Brain microvascular endothelial cell (primary cell): ENCODE data around the gene COPZ2.
"Not testable (repeated sequence)": the region's sequence is repeated elsewhere in the genome, so short reads cannot be mapped to it uniquely, and the experiment has no call there.

Source experiments
- DNase-seq: peaks from one replicate; pipeline ENCODE4 v3.0.0-alpha.2; 2020
- H3K27ac ChIP-seq: fragments of 250-450 bp; sonication (Bioruptor Pico); 2 replicates; pipeline ENCODE4 v1.5.1; 2020; ENCODE audit warnings: mild to moderate bottlenecking, moderate library complexity
- H3K27me3 ChIP-seq: fragments of 250-450 bp; sonication (Bioruptor Pico); replicated peaks from 2 replicates; pipeline ENCODE4 v1.5.1; 2020; ENCODE audit warnings: mild to moderate bottlenecking
- H3K36me3 ChIP-seq: fragments of 250-450 bp; sonication (Bioruptor Pico); replicated peaks from 2 replicates; pipeline ENCODE4 v1.5.1; 2020; ENCODE audit warnings: mild to moderate bottlenecking
- H3K4me3 ChIP-seq: 2 replicates; pipeline ENCODE4 v1.5.1; 2011; ENCODE audit warnings: low read depth, mild to moderate bottlenecking, control low read depth, low read length, moderate library complexity
- CTCF ChIP-seq: IDR thresholded peaks from 2 replicates; pipeline ENCODE4 v1.5.1; 2011; ENCODE audit warnings: low read depth, mild to moderate bottlenecking, moderate library complexity, low read length, control low read depth, inconsistent platforms; ENCODE audit errors: missing control alignments
- in situ Hi-C: cut with HindIII; loops from 2 replicates; pipeline ENCODE4 v1.10.0; 2017; ENCODE audit warnings: low sequenced_read_pairs, low pct_ligation_motif_present

COPZ2 gene

GRCh38 chr17:47993031-47993564, 44.5 kb downstream of the COPZ2 start:
- TF ChIP-seq CTCF = no peak
- no peaks in the 10 kb centered on the region for H3K27me3 ChIP-seq
- H3K36me3 ChIP-seq = no peaks in the 10 kb centered on the region
- no peak overlapping the region for H3K4me3 ChIP-seq
- no peak for DNase-seq
- in situ Hi-C loops = no loop called here
- no peak overlapping the region for H3K27ac ChIP-seq

- in situ Hi-C loops = no loop called here
- no peaks in the 10 kb centered on the region for H3K27me3 ChIP-seq
- no peak for DNase-seq
- H3K36me3 ChIP-seq = no peaks in the 10 kb centered on the region
- no peak overlapping the region for H3K27ac ChIP-seq
- H3K4me3 ChIP-seq = no peak overlapping the region
- TF ChIP-seq CTCF = no peak
Observed at GRCh38 chr17:47992216-47992615, 45.4 kb downstream of the COPZ2 start.

GRCh38 chr17:47990962-47991731, 46.5 kb downstream of the COPZ2 start:
- H3K27me3 ChIP-seq = no peaks in the 10 kb centered on the region
- in situ Hi-C loops = no loop called here
- no peak for DNase-seq
- TF ChIP-seq CTCF = no peak
- H3K4me3 ChIP-seq = no peak overlapping the region
- no peaks in the 10 kb centered on the region for H3K36me3 ChIP-seq
- no peak overlapping the region for H3K27ac ChIP-seq

- Histone ChIP-seq H3K36me3 (no peaks in the 10 kb centered on the region), H3K27me3 (no peaks in the 10 kb centered on the region), H3K4me3 (no peak overlapping the region), H3K27ac (no peak overlapping the region)
- DNase-seq = no peak
- no peak for TF ChIP-seq CTCF
- in situ Hi-C loops = no loop called here
Observed at GRCh38 chr17:47989700-47990099, 47.9 kb downstream of the COPZ2 start.

GRCh38 chr17:47989159-47989558, 48.4 kb downstream of the COPZ2 start:
- no peak for TF ChIP-seq CTCF
- Histone ChIP-seq H3K27ac (no peak overlapping the region), H3K27me3 (no peaks in the 10 kb centered on the region), H3K4me3 (no peak overlapping the region), H3K36me3 (no peaks in the 10 kb centered on the region)
- DNase-seq = no peak
- in situ Hi-C loops = no loop called here

GRCh38 chr17:47988445-47988844, 49.2 kb downstream of the COPZ2 start:
- H3K27ac ChIP-seq, DNase-seq, H3K36me3 ChIP-seq, H3K4me3 ChIP-seq, in situ Hi-C loops, H3K27me3 ChIP-seq: not testable (repeated sequence)
